GM21528 (cell line): ENCODE measurements around the gene ADIPOR2.
"Not testable (repeated sequence)": the region's sequence is repeated elsewhere in the genome, so short reads cannot be mapped to it uniquely, and the experiment has no call there.

ENCODE experiments used
- ATAC-seq: cut with Tn5 transposase; IDR thresholded peaks from one replicate; pipeline ENCODE4 v1.9.1; 2021; ENCODE audit warnings: mild to moderate bottlenecking, moderate library complexity; ENCODE audit not compliant: unreplicated experiment, low FRiP score

The ADIPOR2 gene

GRCh38 chr12:1731019-1731687 lies 40.3 kb downstream of the ADIPOR2 start:
- ATAC-seq = no peak

GRCh38 chr12:1731688-1732078 lies 40.8 kb downstream of the ADIPOR2 start:
- ATAC-seq = not testable (repeated sequence)

GRCh38 chr12:1732914-1733313 lies 42.0 kb downstream of the ADIPOR2 start:
- no peak for ATAC-seq

- not testable (repeated sequence) for ATAC-seq
Measured at GRCh38 chr12:1733712-1734111, 42.8 kb downstream of the ADIPOR2 start.

- no peak for ATAC-seq
Measured at GRCh38 chr12:1737652-1738286, 46.9 kb downstream of the ADIPOR2 start.

GRCh38 chr12:1738446-1738845 lies 47.6 kb downstream of the ADIPOR2 start:
- no peak for ATAC-seq

- ATAC-seq = no peak
Measured at GRCh38 chr12:1739368-1739767, 48.5 kb downstream of the ADIPOR2 start.

GRCh38 chr12:1740161-1740948 lies 49.5 kb downstream of the ADIPOR2 start:
- ATAC-seq = no peak

- ATAC-seq = no peak
Measured at GRCh38 chr12:1741154-1741949, 50.5 kb downstream of the ADIPOR2 start.

- ATAC-seq = no peak
Measured at GRCh38 chr12:1744932-1745331, 54.1 kb downstream of the ADIPOR2 start.

GRCh38 chr12:1747609-1748008 lies 56.7 kb downstream of the ADIPOR2 start:
- ATAC-seq = no peak

GRCh38 chr12:1749019-1749418 lies 58.1 kb downstream of the ADIPOR2 start:
- ATAC-seq = no peak

GRCh38 chr12:1750300-1750699 lies 59.4 kb downstream of the ADIPOR2 start:
- ATAC-seq = no peak

- no peak for ATAC-seq
Measured at GRCh38 chr12:1758376-1758775, 67.5 kb downstream of the ADIPOR2 start.

- no peak for ATAC-seq
Measured at GRCh38 chr12:1758887-1759286, 68.0 kb downstream of the ADIPOR2 start.

- no peak for ATAC-seq
Measured at GRCh38 chr12:1760566-1761382, 69.9 kb downstream of the ADIPOR2 start.

GRCh38 chr12:1761857-1762256 lies 71.0 kb downstream of the ADIPOR2 start:
- no peak for ATAC-seq

- ATAC-seq = no peak
Measured at GRCh38 chr12:1763153-1763552, 72.3 kb downstream of the ADIPOR2 start.

- no peak for ATAC-seq
Measured at GRCh38 chr12:1766110-1766509, 75.2 kb downstream of the ADIPOR2 start.
